Measurements from ENCODE around the gene COL26A1. TPM values are rescaled to one million over a fixed set of nuclear protein-coding genes. Genes with fewer than 3 reads are reported as not detected.

Gene COL26A1
- total and polyA plus RNA-seq, 2 of the 4 experiments (the other 2 are of a cell fraction) = not detected

DNA sequence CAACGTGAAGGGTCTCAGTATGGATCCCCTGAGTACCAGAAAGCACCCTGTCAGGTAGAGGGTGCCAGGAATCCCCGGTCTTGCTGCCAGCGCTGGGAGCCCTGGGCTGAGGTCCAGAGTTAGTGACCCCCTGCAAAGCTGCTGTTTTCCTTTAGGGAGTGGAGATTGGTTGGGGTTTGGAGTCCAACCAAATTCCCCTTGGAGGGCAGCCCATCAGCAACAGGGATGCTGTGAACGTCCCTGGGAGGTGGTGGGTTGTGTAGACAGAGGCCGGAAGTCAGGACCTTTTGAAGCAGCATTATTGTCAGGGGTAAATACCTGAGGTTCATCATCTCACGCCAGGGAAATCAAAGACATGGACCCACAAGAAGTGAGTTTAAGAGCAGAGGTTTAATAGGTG lies 104.2 kb downstream of the COL26A1 start:
- H3K4me3 ChIP-seq (ENCODE audit: insufficient read depth, low read depth, low read length) = no peak overlapping the region
- no peak overlapping the region for H4K91ac ChIP-seq (ENCODE audit: insufficient read depth, low read depth, low read length)
- dilution Hi-C loops (cut with HindIII; ENCODE audit: low sequenced_read_pairs, unreplicated experiment) (no loop called here), intact Hi-C loops (cut with micrococcal nuclease) (no loop called here), in situ Hi-C loops (cut with MboI; ENCODE audit: low sequenced_read_pairs) (loop anchor here (25.0 kb wide), 1 partner anchor 505 kb away; the partner anchor contains the start of gene MUC12)
- H3K4me1 ChIP-seq (ENCODE audit: control insufficient read depth, insufficient read depth, low read length) = peaks cover 1% of the 10 kb centered on the region; the same call in 1 of the 2 replicates
- ChIA-PET POLR2A (ENCODE audit: unreplicated experiment) (no interaction called here), CTCF (no interaction called here)
- DNase-seq = no peak
- no peak overlapping the region for H3K14ac ChIP-seq (replicated peaks; ENCODE audit: low read depth, low read length)
- H3K27ac ChIP-seq (ENCODE audit: insufficient read depth, low read length) = no peak overlapping the region
- no peak overlapping the region for H3K4ac ChIP-seq (ENCODE audit: low read depth, low read length)
- H3K56ac ChIP-seq (ENCODE audit: extremely low read depth, insufficient read depth, low read length) = no peak overlapping the region
- TF ChIP-seq FOS (IDR thresholded peaks at IDR 0.05; ENCODE audit: low read depth, low read length) = no peak
- no peak for TF ChIP-seq POLR2A (IDR thresholded peaks at IDR 0.05; ENCODE audit: low read depth, low read length)
- TF ChIP-seq RFX5 (IDR thresholded peaks at IDR 0.05; ENCODE audit: low read depth, low read length) = no peak
- no peak for TF ChIP-seq RCOR1 (IDR thresholded peaks at IDR 0.05; ENCODE audit: insufficient replicate concordance, low read length)
- TF ChIP-seq, protein P1, sequence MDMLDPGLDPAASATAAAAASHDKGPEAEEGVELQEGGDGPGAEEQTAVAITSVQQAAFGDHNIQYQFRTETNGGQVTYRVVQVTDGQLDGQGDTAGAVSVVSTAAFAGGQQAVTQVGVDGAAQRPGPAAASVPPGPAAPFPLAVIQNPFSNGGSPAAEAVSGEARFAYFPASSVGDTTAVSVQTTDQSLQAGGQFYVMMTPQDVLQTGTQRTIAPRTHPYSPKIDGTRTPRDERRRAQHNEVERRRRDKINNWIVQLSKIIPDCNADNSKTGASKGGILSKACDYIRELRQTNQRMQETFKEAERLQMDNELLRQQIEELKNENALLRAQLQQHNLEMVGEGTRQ (IDR thresholded peaks at IDR 0.05; ENCODE audit: low read depth, low read length) = no peak
- TF ChIP-seq CHD1 (IDR thresholded peaks at IDR 0.05; ENCODE audit: low read depth, low read length) = no peak
- TF ChIP-seq MAZ (IDR thresholded peaks at IDR 0.05; ENCODE audit: borderline replicate concordance, low read depth, low read length) = no peak
- no peak for TF ChIP-seq SMC3 (IDR thresholded peaks at IDR 0.05; ENCODE audit: low read depth, low read length)
- no peak for TF ChIP-seq BHLHE40 (IDR thresholded peaks at IDR 0.05; ENCODE audit: low read depth, low read length)
- TF ChIP-seq, protein P2, sequence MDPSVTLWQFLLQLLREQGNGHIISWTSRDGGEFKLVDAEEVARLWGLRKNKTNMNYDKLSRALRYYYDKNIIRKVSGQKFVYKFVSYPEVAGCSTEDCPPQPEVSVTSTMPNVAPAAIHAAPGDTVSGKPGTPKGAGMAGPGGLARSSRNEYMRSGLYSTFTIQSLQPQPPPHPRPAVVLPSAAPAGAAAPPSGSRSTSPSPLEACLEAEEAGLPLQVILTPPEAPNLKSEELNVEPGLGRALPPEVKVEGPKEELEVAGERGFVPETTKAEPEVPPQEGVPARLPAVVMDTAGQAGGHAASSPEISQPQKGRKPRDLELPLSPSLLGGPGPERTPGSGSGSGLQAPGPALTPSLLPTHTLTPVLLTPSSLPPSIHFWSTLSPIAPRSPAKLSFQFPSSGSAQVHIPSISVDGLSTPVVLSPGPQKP (IDR thresholded peaks at IDR 0.05; ENCODE audit: borderline replicate concordance, low read depth, low read length) = no peak
- TF ChIP-seq RAD21 (IDR thresholded peaks at IDR 0.05; ENCODE audit: low read length) = no peak
- no peak for TF ChIP-seq CEBPB (IDR thresholded peaks at IDR 0.05; ENCODE audit: low read depth, low read length)
- TF ChIP-seq, protein P3, sequence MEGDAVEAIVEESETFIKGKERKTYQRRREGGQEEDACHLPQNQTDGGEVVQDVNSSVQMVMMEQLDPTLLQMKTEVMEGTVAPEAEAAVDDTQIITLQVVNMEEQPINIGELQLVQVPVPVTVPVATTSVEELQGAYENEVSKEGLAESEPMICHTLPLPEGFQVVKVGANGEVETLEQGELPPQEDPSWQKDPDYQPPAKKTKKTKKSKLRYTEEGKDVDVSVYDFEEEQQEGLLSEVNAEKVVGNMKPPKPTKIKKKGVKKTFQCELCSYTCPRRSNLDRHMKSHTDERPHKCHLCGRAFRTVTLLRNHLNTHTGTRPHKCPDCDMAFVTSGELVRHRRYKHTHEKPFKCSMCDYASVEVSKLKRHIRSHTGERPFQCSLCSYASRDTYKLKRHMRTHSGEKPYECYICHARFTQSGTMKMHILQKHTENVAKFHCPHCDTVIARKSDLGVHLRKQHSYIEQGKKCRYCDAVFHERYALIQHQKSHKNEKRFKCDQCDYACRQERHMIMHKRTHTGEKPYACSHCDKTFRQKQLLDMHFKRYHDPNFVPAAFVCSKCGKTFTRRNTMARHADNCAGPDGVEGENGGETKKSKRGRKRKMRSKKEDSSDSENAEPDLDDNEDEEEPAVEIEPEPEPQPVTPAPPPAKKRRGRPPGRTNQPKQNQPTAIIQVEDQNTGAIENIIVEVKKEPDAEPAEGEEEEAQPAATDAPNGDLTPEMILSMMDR (conservative IDR thresholded peaks at IDR 0.05; ENCODE audit: low read depth, low read length) = no peak
- H2BK15ac ChIP-seq (ENCODE audit: low read depth, low read length) = no peak overlapping the region
- H2AK9ac ChIP-seq (replicated peaks; ENCODE audit: low read depth, low read length, poor library complexity) = no peak overlapping the region
- no peak overlapping the region for H4K8ac ChIP-seq (ENCODE audit: low read depth in 2 of 2, low read length in 2 of 2)
- no peak overlapping the region for H2BK5ac ChIP-seq (ENCODE audit: low read depth, low read length, poor library complexity, severe bottlenecking)
- H3K27me3 ChIP-seq (ENCODE audit: control insufficient read depth, insufficient read depth, low read length) = peaks cover 14% of the 10 kb centered on the region
- H4K20me1 ChIP-seq (ENCODE audit: insufficient read depth, low read length) = no peaks in the 10 kb centered on the region
- no peaks in the 10 kb centered on the region for H3K9me1 ChIP-seq (ENCODE audit: insufficient read depth, low read length)
- H3K9ac ChIP-seq (ENCODE audit: low read depth, low read length) = no peak overlapping the region
- no peak overlapping the region for H4K5ac ChIP-seq (ENCODE audit: low read depth, low read length)
- H2BK20ac ChIP-seq (ENCODE audit: low read depth, low read length) = no peak overlapping the region
- no peaks in the 10 kb centered on the region for H3K36me3 ChIP-seq (ENCODE audit: control insufficient read depth, insufficient read depth, low read length)
- no peak for ATAC-seq (ENCODE audit: low read depth)
- H3K9me3 ChIP-seq (ENCODE audit: control insufficient read depth, insufficient read depth, low read length) = no peaks in the 10 kb centered on the region
- H2AK5ac ChIP-seq (ENCODE audit: low read depth, low read length) = no peak overlapping the region
- no CpG with 5 or more reads among the region's 6 CpGs for WGBS, 2 experiments (ENCODE audit: extremely low coverage in 2 of 2, insufficient read length in 1 of 2)
- no TSS peak for BruUV-seq (replicated peaks)
- H3K79me1 ChIP-seq (ENCODE audit: low read depth in 1 of 2, low read length in 2 of 2) = no peaks in the 10 kb centered on the region
- H2BK120ac ChIP-seq (ENCODE audit: low read depth, low read length) = no peak overlapping the region
- H3K23ac ChIP-seq (ENCODE audit: low read depth, low read length) = no peak overlapping the region
- no peak overlapping the region for H3K4me2 ChIP-seq (ENCODE audit: low read depth, low read length)
- no peak overlapping the region for H3K18ac ChIP-seq (ENCODE audit: low read depth, low read length)
- H2AFZ ChIP-seq (replicated peaks; ENCODE audit: low read length, poor library complexity) = no peak overlapping the region
